DND-41 (cell line): Measurements from ENCODE around the gene LY6G6F.

Experiments
- EZH2 ChIP-seq: IDR thresholded peaks from 3 replicates; pipeline ENCODE4 v1.6.1; 2012; ENCODE audit warnings: borderline replicate concordance, low read depth, mild to moderate bottlenecking, moderate library complexity, low read length, inconsistent platforms; ENCODE audit not compliant: severe bottlenecking
- TF ChIP-seq, protein P1 (sequence below): IDR thresholded peaks from 2 replicates; pipeline ENCODE4 v1.5.1; 2012; ENCODE audit warnings: borderline replicate concordance, low read length, moderate library complexity, mild to moderate bottlenecking; ENCODE audit not compliant: poor library complexity, severe bottlenecking; ENCODE audit errors: extremely low read depth

DNA sequence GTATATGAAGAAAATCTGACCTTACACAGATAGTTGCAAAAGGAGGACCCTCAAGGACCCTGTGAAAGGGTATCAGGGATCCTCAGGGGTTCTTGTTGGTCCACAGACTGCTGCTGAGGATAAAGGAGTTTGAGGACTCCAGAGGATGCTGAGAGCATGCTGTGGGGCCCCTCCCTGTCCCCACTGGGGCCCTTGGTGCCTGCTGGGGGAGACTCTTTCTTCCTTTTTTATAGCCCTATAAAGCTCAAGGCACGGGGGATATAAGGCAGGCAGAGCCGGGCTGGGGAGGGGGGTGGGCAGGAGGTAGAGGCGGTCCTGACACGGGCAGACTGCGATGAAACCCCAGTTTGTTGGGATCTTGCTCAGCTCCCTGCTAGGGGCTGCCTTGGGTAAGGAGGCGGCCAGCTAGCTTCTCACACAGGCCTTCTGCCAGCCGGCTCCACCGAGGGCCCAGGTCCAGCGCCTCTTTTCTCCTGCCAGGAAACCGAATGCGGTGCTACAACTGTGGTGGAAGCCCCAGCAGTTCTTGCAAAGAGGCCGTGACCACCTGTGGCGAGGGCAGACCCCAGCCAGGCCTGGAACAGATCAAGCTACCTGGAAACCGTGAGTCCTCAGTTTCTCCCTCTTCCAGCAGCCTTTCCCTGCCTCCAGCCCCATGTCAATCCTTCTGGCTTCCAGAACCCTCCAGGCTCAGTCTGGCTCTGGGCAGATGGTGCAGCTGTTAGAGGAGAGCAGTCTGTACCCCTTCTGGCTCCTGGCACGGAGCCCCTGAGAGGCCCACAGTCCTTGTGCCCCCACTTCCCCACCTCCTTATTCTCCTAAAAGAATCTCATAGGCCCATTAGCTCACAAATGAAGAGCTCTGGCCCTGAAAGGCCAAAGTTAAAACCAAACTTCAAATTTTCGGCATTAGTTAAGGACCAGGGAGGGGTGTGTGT is 8.6 kb downstream of the LY6G6F start, which contains the start of gene LY6G6D:
- TF ChIP-seq, protein P1, sequence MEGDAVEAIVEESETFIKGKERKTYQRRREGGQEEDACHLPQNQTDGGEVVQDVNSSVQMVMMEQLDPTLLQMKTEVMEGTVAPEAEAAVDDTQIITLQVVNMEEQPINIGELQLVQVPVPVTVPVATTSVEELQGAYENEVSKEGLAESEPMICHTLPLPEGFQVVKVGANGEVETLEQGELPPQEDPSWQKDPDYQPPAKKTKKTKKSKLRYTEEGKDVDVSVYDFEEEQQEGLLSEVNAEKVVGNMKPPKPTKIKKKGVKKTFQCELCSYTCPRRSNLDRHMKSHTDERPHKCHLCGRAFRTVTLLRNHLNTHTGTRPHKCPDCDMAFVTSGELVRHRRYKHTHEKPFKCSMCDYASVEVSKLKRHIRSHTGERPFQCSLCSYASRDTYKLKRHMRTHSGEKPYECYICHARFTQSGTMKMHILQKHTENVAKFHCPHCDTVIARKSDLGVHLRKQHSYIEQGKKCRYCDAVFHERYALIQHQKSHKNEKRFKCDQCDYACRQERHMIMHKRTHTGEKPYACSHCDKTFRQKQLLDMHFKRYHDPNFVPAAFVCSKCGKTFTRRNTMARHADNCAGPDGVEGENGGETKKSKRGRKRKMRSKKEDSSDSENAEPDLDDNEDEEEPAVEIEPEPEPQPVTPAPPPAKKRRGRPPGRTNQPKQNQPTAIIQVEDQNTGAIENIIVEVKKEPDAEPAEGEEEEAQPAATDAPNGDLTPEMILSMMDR: no peak
- no peak for TF ChIP-seq EZH2
